Endothelial cell of hepatic sinusoid (primary cell): ENCODE data around the gene CDC20.

Source experiments
- in situ Hi-C: cut with HindIII; loops from 2 replicates; pipeline ENCODE4 v1.10.0; 2017; ENCODE audit warnings: low sequenced_read_pairs

The CDC20 gene

GRCh38 chr1:43377831-43378230 is 19.1 kb downstream of the CDC20 start:
- in situ Hi-C loops: no loop called here

GRCh38 chr1:43379476-43379875 is 20.7 kb downstream of the CDC20 start:
- in situ Hi-C loops: no loop called here

- in situ Hi-C loops: no loop called here
Observed at GRCh38 chr1:43381612-43382011, 22.8 kb downstream of the CDC20 start.

GRCh38 chr1:43382027-43382779 is 23.4 kb downstream of the CDC20 start:
- in situ Hi-C loops: no loop called here

GRCh38 chr1:43383449-43383848 is 24.7 kb downstream of the CDC20 start:
- in situ Hi-C loops: no loop called here

- in situ Hi-C loops: no loop called here
Observed at GRCh38 chr1:43386676-43387075, 27.9 kb downstream of the CDC20 start.

GRCh38 chr1:43387976-43388599 is 29.3 kb downstream of the CDC20 start:
- in situ Hi-C loops: no loop called here

- in situ Hi-C loops: no loop called here
Observed at GRCh38 chr1:43388613-43389012, 29.8 kb downstream of the CDC20 start.

GRCh38 chr1:43389326-43390313 is 30.8 kb downstream of the CDC20 start, which contains the start of the genes MED8 and SZT2:
MED8 (minus strand) TSS chr1:43389800; CDS start chr1:43389764, 36 bp downstream.
SZT2 (plus strand) TSS chr1:43389899; CDS start chr1:43389969, 70 bp downstream.
- in situ Hi-C loops: no loop called here

GRCh38 chr1:43392702-43393101 is 33.9 kb downstream of the CDC20 start:
- in situ Hi-C loops: no loop called here

GRCh38 chr1:43395523-43395922 is 36.7 kb downstream of the CDC20 start:
- in situ Hi-C loops: no loop called here

- in situ Hi-C loops: no loop called here
Observed at GRCh38 chr1:43396059-43396458, 37.3 kb downstream of the CDC20 start.

GRCh38 chr1:43398227-43398626 is 39.4 kb downstream of the CDC20 start:
- in situ Hi-C loops: no loop called here

GRCh38 chr1:43400441-43400840 is 41.7 kb downstream of the CDC20 start:
- in situ Hi-C loops: loop anchor here (25.0 kb wide), 1 partner anchor 163 kb away; no protein-coding TSS in a partner anchor

GRCh38 chr1:43402089-43402865 is 43.5 kb downstream of the CDC20 start:
- in situ Hi-C loops: loop anchor here (25.0 kb wide), 1 partner anchor 165 kb away; no protein-coding TSS in a partner anchor

GRCh38 chr1:43404353-43404752 is 45.6 kb downstream of the CDC20 start:
- in situ Hi-C loops: loop anchor here (25.0 kb wide), 1 partner anchor 167 kb away; no protein-coding TSS in a partner anchor

GRCh38 chr1:43405219-43405875 is 46.6 kb downstream of the CDC20 start:
- in situ Hi-C loops: loop anchor here (25.0 kb wide), 1 partner anchor 168 kb away; no protein-coding TSS in a partner anchor

- in situ Hi-C loops: loop anchor here (25.0 kb wide), 1 partner anchor 169 kb away; no protein-coding TSS in a partner anchor
Observed at GRCh38 chr1:43405876-43406234, 47.1 kb downstream of the CDC20 start.

- in situ Hi-C loops: loop anchor here (25.0 kb wide), 1 partner anchor 173 kb away; no protein-coding TSS in a partner anchor
Observed at GRCh38 chr1:43410571-43410970, 51.8 kb downstream of the CDC20 start.
